OCI-LY7 (cell line): ENCODE measurements around the gene ULK4.
"Not testable (repeated sequence)": the region's sequence is repeated elsewhere in the genome, so short reads cannot be mapped to it uniquely, and the experiment has no call there.

Source experiments
- CTCF ChIP-seq: fragments of 200-600 bp; sonication (generic); conservative IDR thresholded peaks from 2 replicates; pipeline ENCODE4 v1.5.1; 2014; ENCODE audit warnings: mild to moderate bottlenecking, antibody characterized with exemption, low read length, moderate library complexity, mixed read lengths
- EZH2phosphoT487 ChIP-seq: fragments of 200-600 bp; sonication (generic); IDR thresholded peaks from 2 replicates; pipeline ENCODE4 v1.6.1; 2018; ENCODE audit warnings: low read depth, borderline replicate concordance, mild to moderate bottlenecking, mixed run types, antibody characterized with exemption, low read length, moderate library complexity, mixed read lengths

GRCh38 chr3:41446316-41446715 is 515.6 kb downstream of the ULK4 start:
- TF ChIP-seq CTCF, EZH2phosphoT487: not testable (repeated sequence)
